ENCODE data around the gene CES4A. TPM values are rescaled to one million over a fixed set of nuclear protein-coding genes. Genes with fewer than 3 reads are reported as not detected.

Gene CES4A
- total RNA-seq, 1 donor from 2014 or later = 14.8 TPM

DNA sequence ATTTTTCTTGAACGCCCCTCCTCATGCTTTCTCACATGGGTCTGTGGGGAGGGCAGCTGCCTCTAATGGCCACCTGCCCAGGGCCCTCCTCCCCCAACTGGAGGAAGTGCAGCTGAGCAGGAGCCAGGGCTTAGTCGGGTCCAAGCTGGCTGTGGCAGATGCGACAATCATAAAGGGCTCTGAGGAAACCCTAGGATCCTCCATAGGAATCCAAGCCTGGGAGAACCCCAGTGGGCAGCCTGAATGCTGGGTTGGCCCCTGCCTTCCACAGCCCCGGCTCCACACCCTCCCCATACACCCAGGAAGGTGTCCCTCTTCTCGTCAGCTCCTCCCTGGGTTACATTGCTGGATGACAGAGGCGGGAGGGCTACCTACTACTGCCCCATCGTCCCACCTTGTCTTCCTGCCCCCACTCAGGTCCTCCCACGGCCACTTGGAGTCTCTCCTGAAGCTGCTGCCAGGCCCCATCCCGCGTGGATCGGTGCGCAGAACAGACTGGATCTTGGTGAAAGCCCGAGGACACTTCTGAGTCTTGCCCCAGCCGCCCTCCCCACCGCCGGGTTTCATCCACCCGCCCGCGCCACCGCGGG lies 24.9 kb downstream of the CES4A start:
- TF ChIP-seq, protein P1, sequence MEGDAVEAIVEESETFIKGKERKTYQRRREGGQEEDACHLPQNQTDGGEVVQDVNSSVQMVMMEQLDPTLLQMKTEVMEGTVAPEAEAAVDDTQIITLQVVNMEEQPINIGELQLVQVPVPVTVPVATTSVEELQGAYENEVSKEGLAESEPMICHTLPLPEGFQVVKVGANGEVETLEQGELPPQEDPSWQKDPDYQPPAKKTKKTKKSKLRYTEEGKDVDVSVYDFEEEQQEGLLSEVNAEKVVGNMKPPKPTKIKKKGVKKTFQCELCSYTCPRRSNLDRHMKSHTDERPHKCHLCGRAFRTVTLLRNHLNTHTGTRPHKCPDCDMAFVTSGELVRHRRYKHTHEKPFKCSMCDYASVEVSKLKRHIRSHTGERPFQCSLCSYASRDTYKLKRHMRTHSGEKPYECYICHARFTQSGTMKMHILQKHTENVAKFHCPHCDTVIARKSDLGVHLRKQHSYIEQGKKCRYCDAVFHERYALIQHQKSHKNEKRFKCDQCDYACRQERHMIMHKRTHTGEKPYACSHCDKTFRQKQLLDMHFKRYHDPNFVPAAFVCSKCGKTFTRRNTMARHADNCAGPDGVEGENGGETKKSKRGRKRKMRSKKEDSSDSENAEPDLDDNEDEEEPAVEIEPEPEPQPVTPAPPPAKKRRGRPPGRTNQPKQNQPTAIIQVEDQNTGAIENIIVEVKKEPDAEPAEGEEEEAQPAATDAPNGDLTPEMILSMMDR (IDR thresholded peaks at IDR 0.05) = no peak
- DNase-seq = no peak
- H3K27me3 ChIP-seq (ENCODE audit: low read depth) = peaks cover 8% of the 10 kb centered on the region
- intact Hi-C loops (cut with DNase I) = no loop called here
- no peaks in the 10 kb centered on the region for H3K36me3 ChIP-seq
- H3K4me1 ChIP-seq = peaks cover 17% of the 10 kb centered on the region
- ATAC-seq = peak; percentile 1 to 5
- peak overlapping the region; percentile 62 for H3K27ac ChIP-seq
- H3K9me3 ChIP-seq = no peaks in the 10 kb centered on the region
- H3K4me3 ChIP-seq = peak overlapping the region; percentile 65

DNA sequence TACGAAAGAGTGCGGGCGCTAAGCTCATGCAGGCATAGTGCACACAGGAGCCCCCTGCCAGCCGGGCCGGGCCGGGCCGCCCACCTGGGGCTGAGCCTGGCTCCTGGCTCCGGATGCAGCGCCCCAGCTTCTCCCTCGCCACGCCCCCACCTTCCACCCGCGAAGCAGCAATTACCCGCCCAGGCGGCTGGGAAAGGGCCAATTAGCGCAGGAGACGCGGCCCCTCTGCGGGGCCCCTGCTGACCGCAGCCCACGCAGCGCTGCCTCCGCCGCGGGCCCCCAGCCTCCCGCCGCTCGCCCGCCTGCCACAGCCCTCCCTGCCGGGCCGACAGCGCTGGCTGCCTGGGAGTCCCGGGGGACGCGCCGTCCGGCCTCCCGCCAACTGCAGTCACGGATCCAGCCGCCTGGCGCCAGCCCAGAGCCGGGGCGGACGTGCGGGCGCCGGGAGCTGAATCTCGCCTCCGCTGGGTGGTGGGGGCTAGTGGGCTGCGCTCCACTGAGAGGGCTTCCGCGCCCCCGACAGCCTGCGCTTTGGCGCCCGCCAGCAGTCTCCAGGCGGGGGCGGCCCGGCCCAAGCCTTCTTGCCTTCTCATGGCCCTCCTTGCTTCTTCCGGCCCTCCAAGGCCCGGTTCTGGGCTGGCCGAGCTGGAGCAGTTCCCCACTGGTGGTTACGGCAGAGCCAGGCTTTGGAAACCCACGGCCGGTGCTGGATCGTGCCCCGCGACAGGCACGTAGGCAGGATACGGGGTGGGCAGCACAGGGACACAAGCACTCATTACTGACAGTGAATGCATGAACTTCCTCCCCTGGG lies 25.6 kb downstream of the CES4A start:
- intact Hi-C loops (cut with DNase I) = no loop called here
- Histone ChIP-seq H3K27ac (peak overlapping the region; percentile 62), H3K36me3 (no peaks in the 10 kb centered on the region), H3K9me3 (no peaks in the 10 kb centered on the region), H3K4me3 (peak overlapping the region; percentile 65), H3K4me1 (peaks cover 17% of the 10 kb centered on the region), H3K27me3 (ENCODE audit: low read depth) (peaks cover 8% of the 10 kb centered on the region)
- ATAC-seq (peak; percentile 77 to 81), DNase-seq (peak; percentile 79)
- TF ChIP-seq, protein P1 (IDR thresholded peaks at IDR 0.05) = peak; percentile 47

DNA sequence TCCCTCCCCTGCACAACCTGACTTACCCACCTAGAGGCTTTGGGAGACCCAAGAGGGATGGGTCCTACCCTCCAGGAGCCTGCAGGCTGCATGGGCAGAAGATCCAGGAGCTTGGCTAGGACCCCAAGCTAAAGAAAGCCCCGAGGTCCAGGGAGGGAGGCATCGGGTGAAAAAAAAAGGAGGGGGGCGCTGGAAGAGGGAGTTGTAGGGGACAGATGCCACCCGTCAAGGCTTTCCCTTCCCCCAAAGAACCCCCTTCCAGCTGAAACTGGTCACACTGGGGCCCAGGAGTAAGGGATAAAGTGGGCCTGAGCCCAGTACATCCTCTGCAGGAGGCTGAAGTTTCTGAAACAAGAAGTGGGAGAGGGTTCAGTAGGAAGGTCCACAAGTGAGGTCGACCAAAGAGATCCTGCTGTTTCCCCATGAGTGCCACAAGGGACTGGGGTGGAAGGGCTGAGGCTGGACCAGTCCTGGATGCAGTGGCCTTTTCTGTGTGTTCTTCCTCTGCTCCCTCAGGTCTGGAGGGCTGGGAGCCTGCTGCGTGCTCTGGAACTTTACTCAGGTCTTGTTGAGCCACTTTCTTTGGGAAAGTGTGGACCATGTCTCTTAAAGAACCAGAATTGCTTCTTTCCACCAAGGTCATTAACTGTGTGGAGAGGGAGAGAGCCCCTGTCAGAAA lies 26.4 kb downstream of the CES4A start:
- no peaks in the 10 kb centered on the region for H3K36me3 ChIP-seq
- intact Hi-C loops (cut with DNase I) = no loop called here
- H3K27ac ChIP-seq = peak overlapping the region; percentile 62
- H3K27me3 ChIP-seq (ENCODE audit: low read depth) = peaks cover 8% of the 10 kb centered on the region
- ATAC-seq = no peak
- peak overlapping the region; percentile 65 for H3K4me3 ChIP-seq
- H3K4me1 ChIP-seq = peaks cover 17% of the 10 kb centered on the region
- TF ChIP-seq, protein P1 (IDR thresholded peaks at IDR 0.05) = no peak
- H3K9me3 ChIP-seq = no peaks in the 10 kb centered on the region
- DNase-seq = no peak

DNA sequence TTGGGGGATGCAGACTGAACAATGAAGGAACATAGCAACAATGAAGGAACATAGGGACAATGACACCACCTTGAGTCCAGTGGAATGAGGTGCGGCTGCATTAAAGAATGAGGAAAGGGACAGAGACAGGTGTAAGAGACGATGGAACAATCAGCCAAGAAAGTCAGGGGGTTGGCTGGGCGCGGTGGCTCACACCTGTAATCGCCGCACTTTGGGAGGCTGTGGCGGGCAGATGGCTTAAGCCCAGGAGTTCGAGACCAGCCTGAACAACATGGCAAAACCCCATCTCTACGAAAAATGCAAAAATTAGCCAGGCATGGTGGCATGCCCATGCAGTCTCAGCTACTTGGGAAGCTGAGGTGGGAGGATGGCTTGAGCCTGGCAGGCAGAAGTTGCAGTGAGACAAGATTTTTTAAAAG lies 26.9 kb downstream of the CES4A start:
- intact Hi-C loops (cut with DNase I) = no loop called here
- Histone ChIP-seq H3K36me3 (no peaks in the 10 kb centered on the region), H3K9me3 (no peaks in the 10 kb centered on the region), H3K4me1 (peaks cover 17% of the 10 kb centered on the region), H3K27me3 (ENCODE audit: low read depth) (peaks cover 8% of the 10 kb centered on the region), H3K4me3 (no peak overlapping the region), H3K27ac (no peak overlapping the region)
- ATAC-seq (no peak), DNase-seq (peak; percentile 30)
- TF ChIP-seq, protein P1 (IDR thresholded peaks at IDR 0.05) = no peak

DNA sequence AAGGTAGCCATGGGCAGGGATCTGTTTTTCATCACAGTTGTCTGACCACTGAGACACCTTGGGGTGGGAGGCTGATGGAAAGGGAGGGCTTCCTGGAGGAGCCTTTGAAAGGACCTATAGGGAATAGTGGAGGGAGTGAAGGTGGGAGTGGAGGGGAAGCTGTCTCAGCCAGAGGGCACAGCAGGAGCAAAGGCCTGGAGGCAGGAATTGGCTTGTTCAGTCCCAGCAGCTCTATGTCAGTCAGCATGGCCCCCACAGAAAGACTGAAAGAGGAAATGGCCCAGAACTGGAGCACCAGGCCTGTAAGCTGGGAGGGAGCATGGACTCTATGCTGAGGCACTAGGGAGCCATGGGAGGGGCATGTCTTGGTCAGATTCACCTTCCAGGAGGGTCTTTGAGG lies 27.8 kb downstream of the CES4A start:
- H3K9me3 ChIP-seq = no peaks in the 10 kb centered on the region
- H3K27me3 ChIP-seq (ENCODE audit: low read depth) = peaks cover 8% of the 10 kb centered on the region
- ATAC-seq = no peak
- H3K36me3 ChIP-seq = no peaks in the 10 kb centered on the region
- no peak overlapping the region for H3K27ac ChIP-seq
- TF ChIP-seq, protein P1 (IDR thresholded peaks at IDR 0.05) = no peak
- intact Hi-C loops (cut with DNase I) = no loop called here
- H3K4me1 ChIP-seq = peaks cover 17% of the 10 kb centered on the region
- DNase-seq = no peak
- H3K4me3 ChIP-seq = no peak overlapping the region

Measured in lower lobe of right lung (tissue), 2 donors.